GM21367 (cell line): ENCODE data around the gene ZG16.
"Not testable (repeated sequence)": the region's sequence is repeated elsewhere in the genome, so short reads cannot be mapped to it uniquely, and the experiment has no call there.

Experiments used
- ATAC-seq: cut with Tn5 transposase; IDR thresholded peaks from one replicate; pipeline ENCODE4 v1.9.1; 2021; ENCODE audit not compliant: unreplicated experiment

Gene ZG16

GRCh38 chr16:29783094-29783953 is 5.3 kb downstream of the ZG16 start:
- ATAC-seq = not testable (repeated sequence)

GRCh38 chr16:29784157-29784556 is 6.1 kb downstream of the ZG16 start:
- ATAC-seq = no peak

- no peak for ATAC-seq
Observed at GRCh38 chr16:29784901-29785500, 6.9 kb downstream of the ZG16 start.

GRCh38 chr16:29787155-29787554 is 9.1 kb downstream of the ZG16 start:
- not testable (repeated sequence) for ATAC-seq

- ATAC-seq = no peak
Observed at GRCh38 chr16:29789775-29790182, 11.7 kb downstream of the ZG16 start.

GRCh38 chr16:29790183-29790948 is 12.3 kb downstream of the ZG16 start, which contains the start of gene KIF22:
Gene KIF22, plus strand, starts transcription at chr16:29790751. Its CDS starts 9 bp downstream, at chr16:29790760.
- peak; percentile 81 for ATAC-seq

GRCh38 chr16:29790949-29791844 is 13.1 kb downstream of the ZG16 start:
- peak; percentile 9 for ATAC-seq

GRCh38 chr16:29791845-29792807 is 14.1 kb downstream of the ZG16 start:
- no peak for ATAC-seq

- ATAC-seq = not testable (repeated sequence)
Observed at GRCh38 chr16:29793153-29793552, 15.1 kb downstream of the ZG16 start.

GRCh38 chr16:29794231-29794710 is 16.2 kb downstream of the ZG16 start:
- ATAC-seq = no peak

GRCh38 chr16:29802416-29802935 is 24.4 kb downstream of the ZG16 start:
- no peak for ATAC-seq

GRCh38 chr16:29804020-29804419 is 26.0 kb downstream of the ZG16 start:
- no peak for ATAC-seq

- ATAC-seq = no peak
Observed at GRCh38 chr16:29804455-29805231, 26.6 kb downstream of the ZG16 start.

GRCh38 chr16:29805232-29806098 is 27.4 kb downstream of the ZG16 start:
- peak; percentile 42 for ATAC-seq

GRCh38 chr16:29806099-29806579 is 28.1 kb downstream of the ZG16 start, which contains the start of gene MAZ:
Gene MAZ, plus strand, starts transcription at chr16:29806529. Its CDS starts 173 bp downstream, at chr16:29806702.
- ATAC-seq = no peak

- no peak for ATAC-seq
Observed at GRCh38 chr16:29806641-29807425, 28.8 kb downstream of the ZG16 start.
